ENCODE data around the gene FLAD1. TPM values are rescaled to one million over a fixed set of nuclear protein-coding genes. Genes with fewer than 3 reads are reported as not detected.

The FLAD1 gene
- total RNA-seq, 3 donors from 2014 or later (not counting 1 experiment from before 2014, with no cell fraction given), result 32.1 to 47.6 (median 38.7) TPM

DNA sequence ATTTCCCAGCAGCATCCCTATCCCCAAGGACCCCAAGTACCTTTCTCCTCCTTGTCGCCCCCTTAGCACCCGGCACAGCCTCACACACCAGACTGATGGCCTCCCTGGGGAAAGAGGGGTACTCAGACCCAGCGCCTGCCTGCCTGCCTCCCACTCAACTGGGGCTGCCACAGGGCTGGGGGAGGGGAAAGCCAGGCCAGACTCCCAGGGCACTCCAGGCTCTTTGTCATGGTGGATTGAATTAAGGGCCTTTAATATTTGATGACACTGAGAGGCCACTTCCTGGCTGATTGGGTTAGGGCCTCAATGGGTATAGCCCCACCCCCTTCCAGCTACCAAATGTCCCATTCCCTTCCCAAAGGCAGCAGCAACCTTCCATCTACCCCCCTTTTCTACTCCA lies 14.4 kb upstream of the FLAD1 start:
- Mint-ChIP-seq H3K27me3 (ENCODE audit: low read depth in 2 of 2) (no peaks in the 10 kb centered on the region), H3K4me3 (no peak overlapping the region), H3K27ac (peak overlapping the region in 1 of 2 donors; percentile 67), H3K36me3 (no peaks in the 10 kb centered on the region), H3K9me3 (no peaks in the 10 kb centered on the region), H3K4me1 (peaks cover 20 to 44% of the 10 kb centered on the region in 2 donors)
- ATAC-seq (no peak), DNase-seq (no peak)
- no peak overlapping the region for H3K27ac ChIP-seq (ENCODE audit: low read length)
- TF ChIP-seq CTCF (IDR thresholded peaks at IDR 0.05), result no peak
- H3K4me1 ChIP-seq (ENCODE audit: control insufficient read depth, insufficient read depth, low read length), result peaks cover 31% of the 10 kb centered on the region
- no peak overlapping the region for H3K4me3 ChIP-seq (ENCODE audit: low read length)
- no peaks in the 10 kb centered on the region for H3K27me3 ChIP-seq (ENCODE audit: control insufficient read depth, insufficient read depth, low read length)
- intact Hi-C loops (cut with micrococcal nuclease), result no loop called here
- H3K36me3 ChIP-seq (ENCODE audit: control insufficient read depth, insufficient read depth, low read length), result peaks cover 44% of the 10 kb centered on the region
- H3K9me3 ChIP-seq (ENCODE audit: control insufficient read depth, insufficient read depth, low read length), result no peaks in the 10 kb centered on the region
- 100% methylated on average over 3 of the region's 3 CpGs for WGBS (ENCODE audit: insufficient coverage)

DNA sequence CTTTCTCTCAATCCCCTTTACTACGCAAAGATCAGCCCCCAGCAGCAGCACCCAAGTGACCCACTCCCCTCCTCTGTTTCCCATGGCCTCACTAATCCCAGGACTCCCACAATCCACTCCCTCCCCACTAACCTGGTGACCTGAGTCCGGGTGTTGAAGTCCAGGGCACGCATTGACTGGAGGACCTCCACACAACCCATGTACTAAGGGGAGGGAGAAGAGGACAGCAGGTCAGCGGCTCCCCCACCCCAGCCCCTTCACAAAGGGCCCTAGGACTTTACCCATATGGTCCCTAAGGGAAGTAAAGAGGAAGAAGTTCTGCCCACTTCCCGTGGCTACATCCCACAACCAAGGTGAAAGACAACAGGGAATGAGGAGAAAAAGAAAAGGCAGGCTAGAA lies 13.9 kb upstream of the FLAD1 start:
- peaks cover 20 to 41% of the 10 kb centered on the region in 2 donors for H3K4me1 Mint-ChIP-seq
- TF ChIP-seq CTCF (IDR thresholded peaks at IDR 0.05), result no peak
- peak overlapping the region in 1 of 2 donors; percentile 67 for H3K27ac Mint-ChIP-seq

GRCh38 chr1:154969860-154970452 lies 13.2 kb upstream of the FLAD1 start:
- Histone ChIP-seq H3K27me3 (ENCODE audit: control insufficient read depth, insufficient read depth, low read length) (no peaks in the 10 kb centered on the region), H3K36me3 (ENCODE audit: control insufficient read depth, insufficient read depth, low read length) (peaks cover 35% of the 10 kb centered on the region), H3K27ac (ENCODE audit: low read length) (no peak overlapping the region), H3K4me1 (ENCODE audit: control insufficient read depth, insufficient read depth, low read length) (peaks cover 33% of the 10 kb centered on the region), H3K9me3 (ENCODE audit: control insufficient read depth, insufficient read depth, low read length) (no peaks in the 10 kb centered on the region), H3K4me3 (ENCODE audit: low read length) (no peak overlapping the region)
- H3K36me3 Mint-ChIP-seq, result no peaks in the 10 kb centered on the region
- DNase-seq, result no peak
- ATAC-seq, result no peak
- no peaks in the 10 kb centered on the region for H3K27me3 Mint-ChIP-seq (ENCODE audit: low read depth in 2 of 2)
- no peak for TF ChIP-seq CTCF (IDR thresholded peaks at IDR 0.05)
- no peaks in the 10 kb centered on the region for H3K9me3 Mint-ChIP-seq
- intact Hi-C loops (cut with micrococcal nuclease), result loop anchor here (5.0 kb wide), 2 partner anchors 33 to 92 kb away; partner anchors contain the start of genes EFNA4 and PMVK
- H3K4me3 Mint-ChIP-seq, result no peak overlapping the region
- WGBS (ENCODE audit: insufficient coverage), result 70% methylated on average over 18 of the region's 22 CpGs
- H3K27ac Mint-ChIP-seq, result peak overlapping the region in 1 of 2 donors; percentile 67
- peaks cover 20 to 41% of the 10 kb centered on the region in 2 donors for H3K4me1 Mint-ChIP-seq

More for the DNA sequence above, 13.9 kb upstream of the FLAD1 start:
- DNase-seq (no peak), ATAC-seq (no peak)
- Mint-ChIP-seq H3K27me3 (ENCODE audit: low read depth in 2 of 2) (no peaks in the 10 kb centered on the region), H3K4me3 (peak overlapping the region; percentile 47), H3K36me3 (no peaks in the 10 kb centered on the region), H3K9me3 (no peaks in the 10 kb centered on the region)
- H3K27ac ChIP-seq (ENCODE audit: low read length), result no peak overlapping the region
- H3K4me1 ChIP-seq (ENCODE audit: control insufficient read depth, insufficient read depth, low read length), result peaks cover 31% of the 10 kb centered on the region
- peaks cover 40% of the 10 kb centered on the region for H3K36me3 ChIP-seq (ENCODE audit: control insufficient read depth, insufficient read depth, low read length)
- WGBS (ENCODE audit: insufficient coverage), result 83% methylated on average over 2 of the region's 5 CpGs
- no peak overlapping the region for H3K4me3 ChIP-seq (ENCODE audit: low read length)
- no peaks in the 10 kb centered on the region for H3K9me3 ChIP-seq (ENCODE audit: control insufficient read depth, insufficient read depth, low read length)
- no peaks in the 10 kb centered on the region for H3K27me3 ChIP-seq (ENCODE audit: control insufficient read depth, insufficient read depth, low read length)
- intact Hi-C loops (cut with micrococcal nuclease), result no loop called here
